Activated CD8-positive, alpha-beta T cell treated with anti-CD3 and anti-CD28 coated beads, Interleukin-2, amount 10 ng/mL, durations not matched to agents 7 days and 5 days (primary cell): Measurements from ENCODE around the gene F5. TPM values are rescaled to one million over a fixed set of nuclear protein-coding genes. Genes with fewer than 3 reads are reported as not detected.

Experiments used
- ATAC-seq: fragments of 150-1000 bp; cut with Tn5 transposase; one replicate; pipeline ENCODE4 v1.10.0; 2021; ENCODE audit warnings: moderate library complexity
- CTCF ChIA-PET: fragments of 350-600 bp; sonication (Branson Sonifier 250); formaldehyde crosslinking; loops from one replicate; lab custom pipeline; 2021; ENCODE audit warnings: antibody characterized with exemption; lab: Charles Lee
- POLR2A ChIA-PET: fragments of 350-600 bp; sonication (Branson Sonifier 250); formaldehyde crosslinking; loops from one replicate; lab custom pipeline; 2021; ENCODE audit warnings: antibody characterized with exemption; lab: Charles Lee
- DNase-seq: peaks from one replicate; pipeline ENCODE4 v3.0.0-alpha.2; 2020
- H3K27ac Mint-ChIP-seq: one replicate; pipeline ENCODE4 v1.8.0; 2021; ENCODE audit warnings: mild to moderate bottlenecking, mixed read lengths
- H3K27me3 Mint-ChIP-seq: one replicate; pipeline ENCODE4 v1.8.0; 2021; ENCODE audit warnings: low read depth, mixed read lengths
- H3K36me3 Mint-ChIP-seq: one replicate; pipeline ENCODE4 v1.8.0; 2021; ENCODE audit warnings: low read depth, mixed read lengths
- H3K4me1 Mint-ChIP-seq: one replicate; pipeline ENCODE4 v1.8.0; 2021; ENCODE audit warnings: low read depth, mixed read lengths
- H3K4me3 Mint-ChIP-seq: one replicate; pipeline ENCODE4 v1.8.0; 2021; ENCODE audit warnings: mild to moderate bottlenecking, mixed read lengths
- H3K9me3 Mint-ChIP-seq: one replicate; pipeline ENCODE4 v1.8.0; 2022; ENCODE audit warnings: mixed read lengths; ENCODE audit not compliant: insufficient read depth
- total RNA-seq, 2 experiments: library from RNA; stranded (reverse); gene quantifications; one replicate each; pipeline ENCODE4 v1.2.3, GENCODE V29; 2021

The F5 gene
- total RNA-seq, 2 experiments from 2014 or later = 1.4 to 1.6 TPM

- Mint-ChIP-seq H3K27ac (no peak overlapping the region), H3K27me3 (peaks cover 3% of the 10 kb centered on the region), H3K9me3 (peaks cover 7% of the 10 kb centered on the region), H3K4me1 (peaks cover 12% of the 10 kb centered on the region), H3K4me3 (no peak overlapping the region), H3K36me3 (peaks cover 2% of the 10 kb centered on the region)
- DNase-seq = no peak
- POLR2A ChIA-PET = no interaction called here
- ATAC-seq = no peak
- CTCF ChIA-PET = no interaction called here
These were observed 89.0 kb downstream of the F5 start for GRCh38 chr1:169497317-169497716.

- ATAC-seq = no peak
- peaks cover 12% of the 10 kb centered on the region for H3K4me1 Mint-ChIP-seq
- peaks cover 7% of the 10 kb centered on the region for H3K9me3 Mint-ChIP-seq
- POLR2A ChIA-PET = no interaction called here
- no peak overlapping the region for H3K27ac Mint-ChIP-seq
- peaks cover 3% of the 10 kb centered on the region for H3K27me3 Mint-ChIP-seq
- CTCF ChIA-PET = no interaction called here
- peaks cover 2% of the 10 kb centered on the region for H3K36me3 Mint-ChIP-seq
- DNase-seq = no peak
- no peak overlapping the region for H3K4me3 Mint-ChIP-seq
These were observed 90.4 kb downstream of the F5 start for GRCh38 chr1:169495916-169496315.

GRCh38 chr1:169495046-169495775 is 91.1 kb downstream of the F5 start:
- H3K36me3 Mint-ChIP-seq = peaks cover 2% of the 10 kb centered on the region
- H3K4me3 Mint-ChIP-seq = no peak overlapping the region
- peaks cover 7% of the 10 kb centered on the region for H3K9me3 Mint-ChIP-seq
- ATAC-seq (no peak), DNase-seq (no peak)
- H3K4me1 Mint-ChIP-seq = peaks cover 12% of the 10 kb centered on the region
- CTCF ChIA-PET = no interaction called here
- POLR2A ChIA-PET = interaction anchor here (0.6 kb wide), 1 partner anchor 301 kb away, joined by 3 read pairs; no protein-coding TSS in a partner anchor
- no peak overlapping the region for H3K27ac Mint-ChIP-seq
- peaks cover 3% of the 10 kb centered on the region for H3K27me3 Mint-ChIP-seq

- CTCF ChIA-PET = no interaction called here
- ATAC-seq (no peak), DNase-seq (no peak)
- H3K9me3 Mint-ChIP-seq = peaks cover 7% of the 10 kb centered on the region
- POLR2A ChIA-PET = no interaction called here
- H3K4me1 Mint-ChIP-seq = peaks cover 8% of the 10 kb centered on the region
- peaks cover 3% of the 10 kb centered on the region for H3K27me3 Mint-ChIP-seq
- H3K36me3 Mint-ChIP-seq = peaks cover 2% of the 10 kb centered on the region
- no peak overlapping the region for H3K4me3 Mint-ChIP-seq
- no peak overlapping the region for H3K27ac Mint-ChIP-seq
These were observed 91.9 kb downstream of the F5 start for GRCh38 chr1:169494343-169494742.

- ChIA-PET POLR2A (no interaction called here), CTCF (no interaction called here)
- H3K36me3 Mint-ChIP-seq = no peaks in the 10 kb centered on the region
- H3K4me1 Mint-ChIP-seq = peaks cover 8% of the 10 kb centered on the region
- no peak for DNase-seq
- H3K27ac Mint-ChIP-seq = no peak overlapping the region
- ATAC-seq = no peak
- H3K27me3 Mint-ChIP-seq = peaks cover 2% of the 10 kb centered on the region
- no peak overlapping the region for H3K4me3 Mint-ChIP-seq
- peaks cover 3% of the 10 kb centered on the region for H3K9me3 Mint-ChIP-seq
These were observed 93.0 kb downstream of the F5 start for GRCh38 chr1:169493251-169493650.

- DNase-seq (no peak), ATAC-seq (peak; percentile 15)
- POLR2A ChIA-PET = interaction anchor here (0.7 kb wide), 1 partner anchor 93 kb away, joined by 3 read pairs; no protein-coding TSS in a partner anchor
- Mint-ChIP-seq H3K4me3 (no peak overlapping the region), H3K36me3 (no peaks in the 10 kb centered on the region), H3K27ac (no peak overlapping the region), H3K4me1 (peaks cover 17% of the 10 kb centered on the region), H3K27me3 (no peaks in the 10 kb centered on the region), H3K9me3 (no peaks in the 10 kb centered on the region)
- CTCF ChIA-PET = interaction anchor here (0.9 kb wide), 1 partner anchor 19 kb away, joined by 3 read pairs; no protein-coding TSS in a partner anchor
These were observed 94.4 kb downstream of the F5 start for GRCh38 chr1:169491845-169492281.

GRCh38 chr1:169488157-169488556 is 98.1 kb downstream of the F5 start:
- DNase-seq = no peak
- H3K4me1 Mint-ChIP-seq = peaks cover 37% of the 10 kb centered on the region
- no peaks in the 10 kb centered on the region for H3K9me3 Mint-ChIP-seq
- ChIA-PET CTCF (interaction anchor here (1.1 kb wide), 1 partner anchor 885 kb away, joined by 4 read pairs; no protein-coding TSS in a partner anchor), POLR2A (no interaction called here)
- no peak overlapping the region for H3K27ac Mint-ChIP-seq
- H3K27me3 Mint-ChIP-seq = no peaks in the 10 kb centered on the region
- H3K36me3 Mint-ChIP-seq = no peaks in the 10 kb centered on the region
- H3K4me3 Mint-ChIP-seq = no peak overlapping the region
- ATAC-seq = no peak

GRCh38 chr1:169487561-169487960 is 98.7 kb downstream of the F5 start:
- ATAC-seq (no peak), DNase-seq (no peak)
- Mint-ChIP-seq H3K36me3 (no peaks in the 10 kb centered on the region), H3K4me1 (peaks cover 37% of the 10 kb centered on the region), H3K9me3 (no peaks in the 10 kb centered on the region), H3K4me3 (no peak overlapping the region), H3K27ac (no peak overlapping the region), H3K27me3 (no peaks in the 10 kb centered on the region)
- ChIA-PET CTCF (interaction anchor here (1.5 to 2.3 kb wide), 2 partner anchors 11 to 58 kb away, joined by 4 to 10 read pairs; no protein-coding TSS in a partner anchor), POLR2A (no interaction called here)

- DNase-seq (no peak), ATAC-seq (no peak)
- no peak overlapping the region for H3K4me3 Mint-ChIP-seq
- H3K27ac Mint-ChIP-seq = no peak overlapping the region
- H3K36me3 Mint-ChIP-seq = no peaks in the 10 kb centered on the region
- CTCF ChIA-PET = interaction anchor here (1.5 to 2.3 kb wide), 3 partner anchors 10 to 99 kb away, joined by 4 to 10 read pairs (median 5); partner anchors contain the start of gene F5
- POLR2A ChIA-PET = interaction anchor here (1.0 kb wide), 1 partner anchor 107 kb away, joined by 4 read pairs; no protein-coding TSS in a partner anchor
- H3K9me3 Mint-ChIP-seq = no peaks in the 10 kb centered on the region
- H3K27me3 Mint-ChIP-seq = no peaks in the 10 kb centered on the region
- peaks cover 37% of the 10 kb centered on the region for H3K4me1 Mint-ChIP-seq
These were observed 99.1 kb downstream of the F5 start for GRCh38 chr1:169487133-169487532.

- H3K4me1 Mint-ChIP-seq = peaks cover 37% of the 10 kb centered on the region
- no peak for ATAC-seq
- no peaks in the 10 kb centered on the region for H3K9me3 Mint-ChIP-seq
- peak overlapping the region; percentile 82 for H3K4me3 Mint-ChIP-seq
- DNase-seq = no peak
- ChIA-PET POLR2A (interaction anchor here (1.0 kb wide), 1 partner anchor 107 kb away, joined by 4 read pairs; no protein-coding TSS in a partner anchor), CTCF (interaction anchor here (1.0 to 2.3 kb wide), 7 partner anchors 10 to 226 kb away, joined by 3 to 10 read pairs (median 4); partner anchors contain the start of genes CCDC181 and F5)
- no peaks in the 10 kb centered on the region for H3K27me3 Mint-ChIP-seq
- no peaks in the 10 kb centered on the region for H3K36me3 Mint-ChIP-seq
- peak overlapping the region; percentile 89 for H3K27ac Mint-ChIP-seq
These were observed 99.8 kb downstream of the F5 start for GRCh38 chr1:169486281-169487051.

- H3K4me3 Mint-ChIP-seq = peak within 1 kb of the TSS; percentile 82
- CTCF ChIA-PET = interaction anchor here (1.0 to 2.3 kb wide), 6 partner anchors 20 to 226 kb away, joined by 3 to 10 read pairs (median 4); partner anchors contain the start of genes CCDC181 and F5
- H3K27me3 Mint-ChIP-seq = no peaks in the 10 kb centered on the region
- POLR2A ChIA-PET = no interaction called here
- H3K36me3 Mint-ChIP-seq = no peaks in the 10 kb centered on the region
- H3K27ac Mint-ChIP-seq = peak within 1 kb of the TSS; percentile 89
- peaks cover 39% of the 10 kb centered on the region for H3K4me1 Mint-ChIP-seq
- ATAC-seq (peak; percentile 99), DNase-seq (peak; percentile 96)
- H3K9me3 Mint-ChIP-seq = no peaks in the 10 kb centered on the region
These were observed 100.6 kb downstream of the F5 start, which contains the start of gene SLC19A2 for GRCh38 chr1:169485431-169486280. SLC19A2 (minus strand) TSS chr1:169485944; CDS start chr1:169485766, 178 bp downstream.
